ENCODE data around the gene RGS7. TPM values are rescaled to one million over a fixed set of nuclear protein-coding genes. Genes with fewer than 3 reads are reported as not detected.

RGS7 gene
- total and polyA plus RNA-seq, 2 of the 4 experiments (the other 2 are of a cell fraction) = 0.58 to 0.72 TPM

DNA sequence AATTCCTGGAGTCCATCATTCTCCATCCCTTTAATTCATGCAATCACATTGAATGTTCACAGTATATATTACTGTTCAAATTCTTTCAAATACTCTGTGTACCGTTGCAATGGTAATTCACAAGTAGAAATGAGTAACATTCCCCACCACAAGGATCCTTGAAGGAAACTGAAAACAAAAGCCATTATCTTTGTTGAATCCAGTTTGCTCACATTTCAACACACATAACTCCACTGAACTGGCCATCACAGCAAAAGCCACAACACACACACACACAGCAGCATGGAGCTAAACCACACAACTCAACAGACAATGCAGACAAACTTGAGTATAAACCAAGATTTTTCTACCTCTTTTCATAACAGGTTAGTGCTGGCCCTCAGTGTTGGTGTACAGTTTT lies 556.7 kb downstream of the RGS7 start:
- no peaks in the 10 kb centered on the region for H3K9me3 ChIP-seq (ENCODE audit: control insufficient read depth, insufficient read depth, low read length)
- peak overlapping the region; percentile 42; the same call in 1 of the 3 replicates for H2BK15ac ChIP-seq (ENCODE audit: low read depth, low read length)
- H3K4me1 ChIP-seq (ENCODE audit: control insufficient read depth, insufficient read depth, low read length) = no peaks in the 10 kb centered on the region; the same call in 1 of the 2 replicates
- peak overlapping the region; percentile 13; the same call in 1 of the 2 replicates for H3K18ac ChIP-seq (ENCODE audit: low read depth, low read length)
- H4K91ac ChIP-seq (ENCODE audit: insufficient read depth, low read depth, low read length) = no peak overlapping the region
- H4K5ac ChIP-seq (ENCODE audit: low read depth, low read length) = no peak overlapping the region
- no peaks in the 10 kb centered on the region for H3K36me3 ChIP-seq (ENCODE audit: control insufficient read depth, insufficient read depth, low read length)
- in situ Hi-C loops (cut with MboI; ENCODE audit: low sequenced_read_pairs) = no loop called here
- H3K23ac ChIP-seq (ENCODE audit: low read depth, low read length) = no peak overlapping the region
- no peak overlapping the region; the same call in 1 of the 2 replicates for H2BK120ac ChIP-seq (ENCODE audit: low read depth, low read length)
- no peaks in the 10 kb centered on the region for H3K9me1 ChIP-seq (ENCODE audit: insufficient read depth, low read length)
- H2AK5ac ChIP-seq (ENCODE audit: low read depth, low read length) = no peak overlapping the region
- H3K27me3 ChIP-seq (ENCODE audit: control insufficient read depth, insufficient read depth, low read length) = no peaks in the 10 kb centered on the region
- no peak overlapping the region for H3K4me2 ChIP-seq (ENCODE audit: low read depth, low read length)
- H3K27ac ChIP-seq (ENCODE audit: insufficient read depth, low read length) = no peak overlapping the region
- H2AK9ac ChIP-seq (replicated peaks; ENCODE audit: low read depth, low read length, poor library complexity) = no peak overlapping the region
- dilution Hi-C loops (cut with HindIII; ENCODE audit: low sequenced_read_pairs, unreplicated experiment) = no loop called here
- CTCF ChIA-PET = no interaction called here
- H3K14ac ChIP-seq (replicated peaks; ENCODE audit: low read depth, low read length) = no peak overlapping the region; the same call in 1 of the 2 replicates
- intact Hi-C loops (cut with micrococcal nuclease) = no loop called here
- no peak overlapping the region for H2AFZ ChIP-seq (replicated peaks; ENCODE audit: low read length, poor library complexity)
- no peak for DNase-seq
- no peak for TF ChIP-seq POLR2A (IDR thresholded peaks at IDR 0.05; ENCODE audit: low read depth, low read length)
- TF ChIP-seq BHLHE40 (IDR thresholded peaks at IDR 0.05; ENCODE audit: low read depth, low read length) = no peak
- no peak for TF ChIP-seq RCOR1 (IDR thresholded peaks at IDR 0.05; ENCODE audit: insufficient replicate concordance, low read length)
- no peak for TF ChIP-seq NFE2L2 (IDR thresholded peaks at IDR 0.05; ENCODE audit: low read depth, low read length)
- TF ChIP-seq SMC3 (IDR thresholded peaks at IDR 0.05; ENCODE audit: low read depth, low read length) = no peak
- no peaks in the 10 kb centered on the region for H3K79me1 ChIP-seq (ENCODE audit: low read depth in 1 of 2, low read length in 2 of 2)
- no peak overlapping the region for H3K56ac ChIP-seq (ENCODE audit: extremely low read depth, insufficient read depth, low read length)
- H3K4ac ChIP-seq (ENCODE audit: low read depth, low read length) = peak overlapping the region; percentile 23; the same call in 1 of the 2 replicates
- no peak overlapping the region for H3K9ac ChIP-seq (ENCODE audit: low read depth, low read length)
- 60% methylated on average over 1 of the region's 1 CpG; no CpG with 5 or more reads in 1 of the 2 experiments for WGBS, 2 experiments (ENCODE audit: extremely low coverage in 2 of 2, insufficient read length in 1 of 2)
- H4K20me1 ChIP-seq (ENCODE audit: insufficient read depth, low read length) = no peaks in the 10 kb centered on the region
- POLR2A ChIA-PET (ENCODE audit: unreplicated experiment) = no interaction called here
- peak overlapping the region; percentile 36 for H2BK20ac ChIP-seq (ENCODE audit: low read depth, low read length)
- H4K8ac ChIP-seq (ENCODE audit: low read depth in 2 of 2, low read length in 2 of 2) = no peak overlapping the region
- no TSS peak for BruUV-seq (replicated peaks)
- H2BK5ac ChIP-seq (ENCODE audit: low read depth, low read length, poor library complexity, severe bottlenecking) = no peak overlapping the region
- H3K4me3 ChIP-seq (ENCODE audit: insufficient read depth, low read depth, low read length) = no peak overlapping the region
- ATAC-seq (ENCODE audit: low read depth) = no peak

All from IMR-90 (cell line).